Loucy (cell line): ENCODE data around the gene QPCT.

Experiments used
- CTCF ChIP-seq: fragments of 200-600 bp; sonication (generic); conservative IDR thresholded peaks from 2 replicates; pipeline ENCODE4 v1.5.1; 2014; ENCODE audit warnings: mild to moderate bottlenecking, antibody characterized with exemption, low read length
- EZH2phosphoT487 ChIP-seq: fragments of 200-600 bp; IDR thresholded peaks from 2 replicates; pipeline ENCODE4 v1.6.1; 2018; ENCODE audit warnings: antibody characterized with exemption, mild to moderate bottlenecking, moderate library complexity, borderline replicate concordance

- TF ChIP-seq CTCF (no peak), EZH2phosphoT487 (no peak)
These were observed 35.5 kb downstream of the QPCT start for GRCh38 chr2:37379881-37380296.
